HG03571 (cell line): ENCODE results near the gene TWIST2.

Experiments used
- ATAC-seq: cut with Tn5 transposase; IDR thresholded peaks from one replicate; pipeline ENCODE4 v1.9.1; 2021; ENCODE audit not compliant: unreplicated experiment

The TWIST2 gene

GRCh38 chr2:238903141-238903540 is 55.3 kb downstream of the TWIST2 start:
- ATAC-seq: no peak

GRCh38 chr2:238904177-238904576 is 56.3 kb downstream of the TWIST2 start:
- ATAC-seq: no peak

- ATAC-seq: no peak
Observed at GRCh38 chr2:238904716-238905115, 56.8 kb downstream of the TWIST2 start.

GRCh38 chr2:238905224-238905623 is 57.3 kb downstream of the TWIST2 start:
- no peak for ATAC-seq

- ATAC-seq: no peak
Observed at GRCh38 chr2:238905644-238906043, 57.8 kb downstream of the TWIST2 start.

GRCh38 chr2:238906254-238906935 is 58.5 kb downstream of the TWIST2 start:
- ATAC-seq: no peak

- no peak for ATAC-seq
Observed at GRCh38 chr2:238906936-238907716, 59.2 kb downstream of the TWIST2 start.

- no peak for ATAC-seq
Observed at GRCh38 chr2:238907717-238908173, 59.9 kb downstream of the TWIST2 start.

- ATAC-seq: no peak
Observed at GRCh38 chr2:238908960-238909951, 61.4 kb downstream of the TWIST2 start.

GRCh38 chr2:238910751-238911351 is 63.0 kb downstream of the TWIST2 start:
- no peak for ATAC-seq

GRCh38 chr2:238911376-238912227 is 63.7 kb downstream of the TWIST2 start:
- no peak for ATAC-seq

GRCh38 chr2:238912228-238912915 is 64.5 kb downstream of the TWIST2 start:
- ATAC-seq: no peak

- ATAC-seq: no peak
Observed at GRCh38 chr2:238912916-238913875, 65.3 kb downstream of the TWIST2 start.

- no peak for ATAC-seq
Observed at GRCh38 chr2:238913931-238914647, 66.2 kb downstream of the TWIST2 start.

- no peak for ATAC-seq
Observed at GRCh38 chr2:238914648-238915015, 66.7 kb downstream of the TWIST2 start.

GRCh38 chr2:238915196-238915595 is 67.3 kb downstream of the TWIST2 start:
- no peak for ATAC-seq

GRCh38 chr2:238915596-238915995 is 67.7 kb downstream of the TWIST2 start:
- no peak for ATAC-seq
